Upper lobe of right lung (tissue), 1 donor: ENCODE results near the gene PCLO. TPM values are rescaled to one million over a fixed set of nuclear protein-coding genes. Genes with fewer than 3 reads are reported as not detected.

Experiments
- ATAC-seq: fragments of 200-7000 bp; cut with Tn5 transposase; one replicate; pipeline ENCODE4 v1.9.1; 2020; ENCODE audit warnings: mild to moderate bottlenecking, moderate library complexity
- DNase-seq: peaks from one replicate; pipeline ENCODE4 v3.0.0-alpha.2; 2020
- H3K27ac ChIP-seq: fragments of 200-600 bp; one replicate; pipeline ENCODE4 v1.8.0; 2022
- H3K27me3 ChIP-seq: fragments of 200-600 bp; one replicate; pipeline ENCODE4 v1.8.0; 2022; ENCODE audit warnings: mild to moderate bottlenecking
- H3K36me3 ChIP-seq: fragments of 200-600 bp; one replicate; pipeline ENCODE4 v1.8.0; 2022
- H3K4me1 ChIP-seq: fragments of 200-600 bp; one replicate; pipeline ENCODE4 v1.8.0; 2022
- H3K4me3 ChIP-seq: fragments of 200-600 bp; one replicate; pipeline ENCODE4 v1.8.0; 2022; ENCODE audit warnings: mild to moderate bottlenecking
- H3K9me3 ChIP-seq: fragments of 200-600 bp; one replicate; pipeline ENCODE4 v1.8.0; 2022
- intact Hi-C: fragments of 100-400 bp; cut with DNase I; formaldehyde crosslinking; loops from one replicate; pipeline ENCODE4 v1.11.0; 2022
- total RNA-seq: library from RNA; stranded (reverse); fragmentation: NEBNext Ultra II Directional; extraction: Animal tissue kit (Norgen Biotek cat#: 25700); gene quantifications from one replicate; pipeline ENCODE4 v1.2.1, GENCODE V29; 2021
- TF ChIP-seq, protein P1 (sequence below): fragments of 200-600 bp; IDR thresholded peaks from one replicate; pipeline ENCODE4 v1.8.0; 2022; ENCODE audit warnings: antibody characterized with exemption
- donor health status: DM: no; HTN: yes; CAD: no; lungs with severe emphysema.

Gene PCLO
- total RNA-seq, 1 donor from 2014 or later, result 5.3 TPM

DNA sequence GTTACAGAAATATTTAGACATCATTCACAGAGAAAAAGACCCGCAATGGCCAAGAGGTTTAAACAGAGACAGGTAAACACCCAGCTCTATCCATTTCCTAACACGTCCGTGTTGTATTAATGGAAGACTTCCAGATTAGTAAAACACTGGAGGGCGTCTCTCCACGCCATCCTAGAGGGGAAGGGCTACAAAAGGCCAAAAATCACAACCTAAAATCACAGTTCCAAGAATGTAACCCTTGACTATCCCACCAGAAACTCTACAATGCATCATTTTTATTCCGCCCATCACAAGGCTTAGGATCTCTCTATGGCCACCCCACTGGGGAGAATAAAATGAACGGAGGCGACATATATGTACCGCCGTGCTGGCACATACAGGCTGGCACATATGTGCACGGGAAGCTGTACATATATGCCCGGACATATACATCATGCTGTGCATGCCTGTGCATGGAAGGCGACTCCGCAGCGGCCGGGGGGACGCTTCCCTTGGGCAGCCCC is 734 bp downstream of the PCLO start:
- Histone ChIP-seq H3K27ac (peak overlapping the region; percentile 77), H3K27me3 (peaks cover 4% of the 10 kb centered on the region), H3K36me3 (no peaks in the 10 kb centered on the region), H3K4me1 (no peaks in the 10 kb centered on the region), H3K4me3 (peak overlapping the region; percentile 53), H3K9me3 (no peaks in the 10 kb centered on the region)
- no peak for ATAC-seq
- TF ChIP-seq, protein P1, sequence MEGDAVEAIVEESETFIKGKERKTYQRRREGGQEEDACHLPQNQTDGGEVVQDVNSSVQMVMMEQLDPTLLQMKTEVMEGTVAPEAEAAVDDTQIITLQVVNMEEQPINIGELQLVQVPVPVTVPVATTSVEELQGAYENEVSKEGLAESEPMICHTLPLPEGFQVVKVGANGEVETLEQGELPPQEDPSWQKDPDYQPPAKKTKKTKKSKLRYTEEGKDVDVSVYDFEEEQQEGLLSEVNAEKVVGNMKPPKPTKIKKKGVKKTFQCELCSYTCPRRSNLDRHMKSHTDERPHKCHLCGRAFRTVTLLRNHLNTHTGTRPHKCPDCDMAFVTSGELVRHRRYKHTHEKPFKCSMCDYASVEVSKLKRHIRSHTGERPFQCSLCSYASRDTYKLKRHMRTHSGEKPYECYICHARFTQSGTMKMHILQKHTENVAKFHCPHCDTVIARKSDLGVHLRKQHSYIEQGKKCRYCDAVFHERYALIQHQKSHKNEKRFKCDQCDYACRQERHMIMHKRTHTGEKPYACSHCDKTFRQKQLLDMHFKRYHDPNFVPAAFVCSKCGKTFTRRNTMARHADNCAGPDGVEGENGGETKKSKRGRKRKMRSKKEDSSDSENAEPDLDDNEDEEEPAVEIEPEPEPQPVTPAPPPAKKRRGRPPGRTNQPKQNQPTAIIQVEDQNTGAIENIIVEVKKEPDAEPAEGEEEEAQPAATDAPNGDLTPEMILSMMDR, result no peak
- intact Hi-C loops, result no loop called here
- no peak for DNase-seq

DNA sequence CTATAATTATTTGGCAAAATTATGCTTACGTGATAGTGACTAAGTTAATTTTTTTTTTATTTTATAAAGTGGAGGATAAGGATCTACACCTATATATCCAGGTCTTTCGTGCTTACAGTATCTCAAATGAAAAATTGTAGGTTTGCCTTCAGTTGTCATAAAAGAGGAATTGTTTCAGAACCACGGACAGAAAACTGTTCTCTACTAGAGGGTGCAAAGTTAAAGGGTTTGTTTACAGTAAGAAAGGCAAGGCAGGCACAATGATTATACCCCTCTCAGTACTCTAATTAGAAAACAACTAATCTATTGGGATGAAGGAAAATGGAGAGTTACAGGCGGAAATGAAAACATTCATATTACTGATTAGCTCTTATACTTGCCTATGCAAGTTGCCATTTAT is 1.5 kb downstream of the PCLO start:
- H3K27ac ChIP-seq, result no peak overlapping the region
- H3K4me3 ChIP-seq, result peak overlapping the region; percentile 53
- ATAC-seq (no peak), DNase-seq (no peak)
- intact Hi-C loops, result no loop called here
- H3K9me3 ChIP-seq, result no peaks in the 10 kb centered on the region
- TF ChIP-seq, protein P1, result no peak
- H3K36me3 ChIP-seq, result no peaks in the 10 kb centered on the region
- H3K4me1 ChIP-seq, result no peaks in the 10 kb centered on the region
- H3K27me3 ChIP-seq, result peaks cover 4% of the 10 kb centered on the region

DNA sequence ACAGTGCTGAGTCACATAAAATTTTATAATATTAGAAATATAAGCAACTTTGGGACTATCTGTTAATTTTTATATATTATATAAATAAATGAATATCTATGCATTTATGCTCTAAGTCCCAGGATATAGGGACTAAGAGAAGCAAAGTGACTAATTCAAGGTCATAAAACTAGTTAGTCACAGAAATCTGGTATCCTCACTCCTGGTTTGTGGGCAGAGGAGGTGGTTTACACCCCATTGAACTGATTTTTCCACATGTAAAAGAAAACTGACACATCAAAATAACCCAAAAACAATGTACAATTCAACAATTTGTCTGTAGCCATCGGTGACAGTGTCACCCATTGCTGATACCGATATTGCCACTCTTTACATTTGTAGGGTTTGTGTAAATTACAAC is 3.0 kb downstream of the PCLO start:
- no peaks in the 10 kb centered on the region for H3K4me1 ChIP-seq
- peaks cover 4% of the 10 kb centered on the region for H3K27me3 ChIP-seq
- no peak overlapping the region for H3K4me3 ChIP-seq
- H3K27ac ChIP-seq, result no peak overlapping the region
- DNase-seq (no peak), ATAC-seq (no peak)
- TF ChIP-seq, protein P1, result no peak
- H3K9me3 ChIP-seq, result no peaks in the 10 kb centered on the region
- intact Hi-C loops, result no loop called here
- no peaks in the 10 kb centered on the region for H3K36me3 ChIP-seq

DNA sequence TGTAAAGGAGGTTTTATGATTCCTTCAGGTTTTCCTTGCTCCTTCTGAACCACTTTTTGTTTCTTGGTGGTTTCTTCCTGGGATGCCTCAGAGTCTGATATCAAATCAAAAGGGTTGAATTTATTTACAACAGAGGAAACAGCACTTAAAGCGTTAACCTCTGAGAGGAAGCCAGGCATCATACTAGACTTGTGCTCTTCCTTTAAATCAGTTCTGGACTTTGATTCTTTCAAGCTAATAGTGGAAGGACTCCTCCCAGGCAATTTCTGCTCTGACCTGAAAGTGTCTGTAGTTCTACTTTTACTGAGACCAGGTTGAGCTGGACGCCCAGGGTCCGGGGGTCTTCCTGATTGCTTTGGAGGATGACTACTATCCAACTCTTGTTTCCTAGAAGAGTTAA is 6.7 kb downstream of the PCLO start:
- no peak overlapping the region for H3K4me3 ChIP-seq
- intact Hi-C loops, result no loop called here
- H3K4me1 ChIP-seq, result no peaks in the 10 kb centered on the region
- no peak overlapping the region for H3K27ac ChIP-seq
- DNase-seq (no peak), ATAC-seq (no peak)
- no peaks in the 10 kb centered on the region for H3K36me3 ChIP-seq
- no peaks in the 10 kb centered on the region for H3K27me3 ChIP-seq
- no peaks in the 10 kb centered on the region for H3K9me3 ChIP-seq
- TF ChIP-seq, protein P1, result no peak

DNA sequence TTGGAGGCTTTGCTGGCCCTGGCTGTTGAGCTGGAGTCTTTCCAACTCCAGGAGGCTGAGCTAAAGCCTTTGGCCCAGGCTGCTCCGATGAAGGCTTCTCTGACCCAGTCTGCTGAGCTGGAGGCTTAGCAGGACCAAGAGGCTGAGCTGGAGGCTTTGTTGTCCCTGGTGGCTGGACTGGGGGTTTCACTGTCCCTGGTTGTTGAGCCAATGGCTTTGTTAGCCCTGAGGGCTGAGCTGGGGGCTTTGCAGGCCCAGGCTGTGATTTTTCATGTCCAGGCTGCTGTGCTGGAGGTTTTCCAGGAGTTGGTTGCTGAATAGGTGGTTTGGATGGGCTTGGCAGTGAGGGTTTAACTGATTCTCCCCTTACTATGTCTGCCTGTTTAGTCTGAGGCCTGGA is 7.3 kb downstream of the PCLO start:
- no peak for ATAC-seq
- intact Hi-C loops, result no loop called here
- TF ChIP-seq, protein P1, result no peak
- no peaks in the 10 kb centered on the region for H3K36me3 ChIP-seq
- H3K4me3 ChIP-seq, result no peak overlapping the region
- no peaks in the 10 kb centered on the region for H3K9me3 ChIP-seq
- no peak for DNase-seq
- H3K27me3 ChIP-seq, result no peaks in the 10 kb centered on the region
- no peak overlapping the region for H3K27ac ChIP-seq
- no peaks in the 10 kb centered on the region for H3K4me1 ChIP-seq

DNA sequence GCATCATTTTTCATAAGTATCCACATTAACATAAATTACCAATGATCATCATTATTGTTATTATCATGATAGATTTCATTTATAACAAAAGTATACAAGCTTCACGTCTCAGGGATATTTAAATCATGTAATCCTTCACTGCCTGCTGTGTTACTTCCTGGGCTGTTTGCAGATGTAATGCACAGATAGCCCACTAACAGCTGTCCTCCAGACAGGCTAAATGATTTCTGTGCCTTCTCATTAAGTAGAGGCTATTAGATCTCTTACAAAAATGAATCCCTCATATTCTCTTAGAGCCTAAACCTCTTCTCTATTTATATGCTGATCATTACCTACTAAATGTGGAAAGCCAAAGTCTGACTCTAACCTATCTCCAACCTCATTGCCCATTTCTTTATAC is 9.3 kb downstream of the PCLO start:
- Histone ChIP-seq H3K27ac (no peak overlapping the region), H3K4me3 (no peak overlapping the region), H3K27me3 (no peaks in the 10 kb centered on the region), H3K36me3 (no peaks in the 10 kb centered on the region), H3K9me3 (no peaks in the 10 kb centered on the region), H3K4me1 (no peaks in the 10 kb centered on the region)
- intact Hi-C loops, result no loop called here
- ATAC-seq (no peak), DNase-seq (no peak)
- TF ChIP-seq, protein P1, result no peak
